ENCODE results near the gene CD58.

DNA sequence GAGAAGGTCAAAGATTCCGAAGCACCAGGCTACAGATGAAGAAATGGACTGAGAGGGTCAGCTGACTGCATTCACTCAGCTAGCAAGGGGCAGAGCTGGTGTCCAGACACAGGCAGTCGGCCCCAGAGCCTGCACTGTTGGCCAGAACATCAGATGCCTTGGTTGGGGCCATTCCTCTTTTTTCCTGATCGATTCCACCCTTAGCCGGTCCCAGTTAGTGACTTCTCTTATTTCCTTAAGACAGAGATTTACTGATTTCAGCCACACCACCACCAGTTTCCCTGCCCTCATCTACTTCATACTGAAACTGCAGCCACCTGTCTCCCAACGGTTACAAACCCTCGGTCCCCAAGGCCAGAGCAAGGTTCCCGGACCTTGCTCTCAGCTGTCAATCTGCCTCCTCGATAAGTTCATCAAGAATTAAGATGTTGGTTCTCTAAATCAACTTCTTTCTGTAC, 11.5 kb downstream of the CD58 start:
- no peak for TF ChIP-seq ARNTL (CRISPR knock-in tag; IDR thresholded peaks at IDR 0.05; ENCODE audit: borderline replicate concordance, low read depth)
- TF ChIP-seq, protein P1, sequence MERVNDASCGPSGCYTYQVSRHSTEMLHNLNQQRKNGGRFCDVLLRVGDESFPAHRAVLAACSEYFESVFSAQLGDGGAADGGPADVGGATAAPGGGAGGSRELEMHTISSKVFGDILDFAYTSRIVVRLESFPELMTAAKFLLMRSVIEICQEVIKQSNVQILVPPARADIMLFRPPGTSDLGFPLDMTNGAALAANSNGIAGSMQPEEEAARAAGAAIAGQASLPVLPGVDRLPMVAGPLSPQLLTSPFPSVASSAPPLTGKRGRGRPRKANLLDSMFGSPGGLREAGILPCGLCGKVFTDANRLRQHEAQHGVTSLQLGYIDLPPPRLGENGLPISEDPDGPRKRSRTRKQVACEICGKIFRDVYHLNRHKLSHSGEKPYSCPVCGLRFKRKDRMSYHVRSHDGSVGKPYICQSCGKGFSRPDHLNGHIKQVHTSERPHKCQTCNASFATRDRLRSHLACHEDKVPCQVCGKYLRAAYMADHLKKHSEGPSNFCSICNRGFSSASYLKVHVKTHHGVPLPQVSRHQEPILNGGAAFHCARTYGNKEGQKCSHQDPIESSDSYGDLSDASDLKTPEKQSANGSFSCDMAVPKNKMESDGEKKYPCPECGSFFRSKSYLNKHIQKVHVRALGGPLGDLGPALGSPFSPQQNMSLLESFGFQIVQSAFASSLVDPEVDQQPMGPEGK (CRISPR knock-in tag; IDR thresholded peaks at IDR 0.05; ENCODE audit: borderline replicate concordance): no peak
- TF ChIP-seq, protein P2, sequence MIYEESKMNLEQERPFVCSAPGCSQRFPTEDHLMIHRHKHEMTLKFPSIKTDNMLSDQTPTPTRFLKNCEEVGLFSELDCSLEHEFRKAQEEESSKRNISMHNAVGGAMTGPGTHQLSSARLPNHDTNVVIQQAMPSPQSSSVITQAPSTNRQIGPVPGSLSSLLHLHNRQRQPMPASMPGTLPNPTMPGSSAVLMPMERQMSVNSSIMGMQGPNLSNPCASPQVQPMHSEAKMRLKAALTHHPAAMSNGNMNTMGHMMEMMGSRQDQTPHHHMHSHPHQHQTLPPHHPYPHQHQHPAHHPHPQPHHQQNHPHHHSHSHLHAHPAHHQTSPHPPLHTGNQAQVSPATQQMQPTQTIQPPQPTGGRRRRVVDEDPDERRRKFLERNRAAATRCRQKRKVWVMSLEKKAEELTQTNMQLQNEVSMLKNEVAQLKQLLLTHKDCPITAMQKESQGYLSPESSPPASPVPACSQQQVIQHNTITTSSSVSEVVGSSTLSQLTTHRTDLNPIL (CRISPR knock-in tag; IDR thresholded peaks at IDR 0.05; ENCODE audit: low read depth): no peak
- no peak for TF ChIP-seq ESRRG (CRISPR knock-in tag; IDR thresholded peaks at IDR 0.05)
- TF ChIP-seq TOX (CRISPR knock-in tag; IDR thresholded peaks at IDR 0.05; ENCODE audit: borderline replicate concordance): no peak
- TF ChIP-seq CSDC2 (CRISPR knock-in tag; IDR thresholded peaks at IDR 0.05): no peak
- TF ChIP-seq, protein P3, sequence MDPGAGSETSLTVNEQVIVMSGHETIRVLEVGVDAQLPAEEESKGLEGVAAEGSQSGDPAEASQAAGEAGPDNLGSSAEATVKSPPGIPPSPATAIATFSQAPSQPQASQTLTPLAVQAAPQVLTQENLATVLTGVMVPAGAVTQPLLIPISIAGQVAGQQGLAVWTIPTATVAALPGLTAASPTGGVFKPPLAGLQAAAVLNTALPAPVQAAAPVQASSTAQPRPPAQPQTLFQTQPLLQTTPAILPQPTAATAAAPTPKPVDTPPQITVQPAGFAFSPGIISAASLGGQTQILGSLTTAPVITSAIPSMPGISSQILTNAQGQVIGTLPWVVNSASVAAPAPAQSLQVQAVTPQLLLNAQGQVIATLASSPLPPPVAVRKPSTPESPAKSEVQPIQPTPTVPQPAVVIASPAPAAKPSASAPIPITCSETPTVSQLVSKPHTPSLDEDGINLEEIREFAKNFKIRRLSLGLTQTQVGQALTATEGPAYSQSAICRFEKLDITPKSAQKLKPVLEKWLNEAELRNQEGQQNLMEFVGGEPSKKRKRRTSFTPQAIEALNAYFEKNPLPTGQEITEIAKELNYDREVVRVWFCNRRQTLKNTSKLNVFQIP (CRISPR knock-in tag; IDR thresholded peaks at IDR 0.05; ENCODE audit: borderline replicate concordance, low read depth): no peak
- no peak for TF ChIP-seq ZFP3 (CRISPR knock-in tag; IDR thresholded peaks at IDR 0.05)
